Activated naive CD4-positive, alpha-beta T cell treated with anti-CD3 and anti-CD28 coated beads, Interleukin-2, amount 50 U/mL, for 72 hours (primary cell): ENCODE data around the gene FUZ. TPM values are rescaled to one million over a fixed set of nuclear protein-coding genes. Genes with fewer than 3 reads are reported as not detected.

ENCODE experiments used
- ATAC-seq, 2 donors: fragments of 150-1000 bp; cut with Tn5 transposase; 2 replicates each; pipeline ENCODE4 v1.10.0; 2021; ENCODE audit warnings: mild to moderate bottlenecking in 2 of 2, moderate library complexity in 2 of 2
- DNase-seq, 2 donors: peaks; one replicate each; pipeline ENCODE4 v3.0.0; 2021 to 2022; ENCODE audit warnings: low spot score in 2 of 2
- H3K27ac Mint-ChIP-seq, 2 donors: one replicate each; pipeline ENCODE4 v1.8.0; 2022; ENCODE audit warnings: mild to moderate bottlenecking in 2 of 2, mixed read lengths in 2 of 2
- H3K36me3 Mint-ChIP-seq, 2 donors: one replicate each; pipeline ENCODE4 v1.8.0; 2022; ENCODE audit warnings: mixed read lengths in 2 of 2
- H3K9me3 Mint-ChIP-seq, 2 donors: one replicate each; pipeline ENCODE4 v1.8.0; 2022; ENCODE audit warnings: mixed read lengths in 2 of 2
- total RNA-seq, 2 donors: library from RNA; stranded (reverse); gene quantifications; one replicate each; pipeline ENCODE4 v1.2.3, GENCODE V29; 2022

Gene FUZ
- total RNA-seq, 2 donors from 2014 or later = 14.8 to 24.8 TPM

DNA sequence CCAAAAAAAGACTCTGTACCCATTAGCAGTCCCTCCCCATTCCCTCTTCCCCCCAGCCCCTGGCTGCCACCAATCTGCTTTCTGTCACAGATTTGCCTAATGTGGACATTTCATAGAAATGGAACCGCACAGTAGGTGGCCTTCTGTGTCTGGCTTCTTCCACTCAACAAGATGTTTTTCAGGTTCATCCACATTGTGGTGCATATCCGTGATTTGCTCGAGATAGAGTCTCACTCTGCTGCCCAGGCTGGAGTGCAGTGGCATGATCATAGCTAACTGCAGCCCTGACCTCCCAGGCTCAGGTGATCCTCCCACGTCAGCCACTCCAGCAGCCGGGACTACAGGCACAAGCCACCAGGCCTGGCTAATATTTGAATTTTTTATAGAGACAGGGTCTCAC, 25.3 kb downstream of the FUZ start:
- H3K27ac Mint-ChIP-seq = no peak overlapping the region
- DNase-seq (no peak), ATAC-seq (no peak)
- no peaks in the 10 kb centered on the region for H3K9me3 Mint-ChIP-seq
- H3K36me3 Mint-ChIP-seq = peaks cover 14 to 20% of the 10 kb centered on the region in 2 donors

GRCh38 chr19:49786376-49786820, 26.7 kb downstream of the FUZ start:
- peak overlapping the region in 1 of 2 donors; percentile 69 for H3K27ac Mint-ChIP-seq
- ATAC-seq = no peak
- H3K36me3 Mint-ChIP-seq = peaks cover 15 to 20% of the 10 kb centered on the region in 2 donors

DNA sequence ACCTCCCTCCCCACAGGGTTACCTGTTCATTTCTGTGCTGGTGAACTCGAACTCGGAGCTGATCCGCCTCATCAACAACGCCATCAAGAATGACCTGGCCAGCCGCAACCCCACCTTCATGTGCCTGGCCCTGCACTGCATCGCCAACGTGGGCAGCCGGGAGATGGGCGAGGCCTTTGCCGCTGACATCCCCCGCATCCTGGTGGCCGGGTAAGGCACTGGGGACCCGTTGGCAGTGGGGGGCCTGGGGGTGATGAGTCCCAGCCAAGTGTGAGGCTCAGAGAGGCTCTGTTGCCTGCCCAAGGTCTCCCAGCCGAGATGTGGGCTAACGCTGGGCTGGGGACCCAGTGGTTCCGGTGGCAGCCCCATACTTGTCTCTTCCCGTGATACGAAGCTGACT, 30.6 kb downstream of the FUZ start:
- Mint-ChIP-seq H3K9me3 (no peaks in the 10 kb centered on the region), H3K27ac (peak overlapping the region in 1 of 2 donors; percentile 34), H3K36me3 (peaks cover 15 to 16% of the 10 kb centered on the region in 2 donors)
- DNase-seq (no peak), ATAC-seq (no peak)

More at GRCh38 chr19:49786376-49786820, 26.7 kb downstream of the FUZ start:
- DNase-seq = no peak
- no peaks in the 10 kb centered on the region for H3K9me3 Mint-ChIP-seq

- peaks cover 15 to 16% of the 10 kb centered on the region in 2 donors for H3K36me3 Mint-ChIP-seq
- peak overlapping the region in 1 of 2 donors; percentile 87 for H3K27ac Mint-ChIP-seq
- ATAC-seq (no peak), DNase-seq (no peak)
- H3K9me3 Mint-ChIP-seq = no peaks in the 10 kb centered on the region
Observed at GRCh38 chr19:49781394-49781793, 31.7 kb downstream of the FUZ start.

DNA sequence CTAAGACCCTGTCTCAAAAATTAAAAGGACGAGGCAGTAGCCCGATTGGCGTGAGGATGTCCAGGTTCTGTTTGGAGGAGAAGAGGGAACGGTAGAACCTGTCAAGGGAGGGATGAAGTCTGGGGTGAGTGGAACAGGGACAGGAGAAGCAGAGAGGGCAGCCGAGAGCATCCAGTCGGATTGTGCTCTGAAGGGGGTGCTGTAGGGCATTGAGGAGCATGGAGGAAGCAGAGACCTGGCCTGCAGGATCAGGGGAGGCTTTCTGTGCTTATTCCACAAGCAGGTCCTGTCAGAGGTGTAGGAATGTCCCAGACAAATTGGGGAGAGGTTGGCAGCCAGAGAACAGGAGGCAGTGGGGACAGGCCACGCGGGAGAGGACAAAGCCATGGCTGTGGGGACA, 32.2 kb downstream of the FUZ start:
- no peaks in the 10 kb centered on the region for H3K9me3 Mint-ChIP-seq
- H3K27ac Mint-ChIP-seq = peak overlapping the region; percentile 58 to 87
- peaks cover 15 to 16% of the 10 kb centered on the region in 2 donors for H3K36me3 Mint-ChIP-seq
- no peak for ATAC-seq
- DNase-seq = no peak

GRCh38 chr19:49779731-49780555, 33.1 kb downstream of the FUZ start:
- H3K9me3 Mint-ChIP-seq = no peaks in the 10 kb centered on the region
- peaks cover 10 to 11% of the 10 kb centered on the region in 2 donors for H3K36me3 Mint-ChIP-seq
- ATAC-seq (no peak), DNase-seq (no peak)
- H3K27ac Mint-ChIP-seq = peak overlapping the region; percentile 58 to 87

- H3K27ac Mint-ChIP-seq = peak overlapping the region in 1 of 2 donors; percentile 89
- H3K9me3 Mint-ChIP-seq = no peaks in the 10 kb centered on the region
- H3K36me3 Mint-ChIP-seq = no peaks in the 10 kb centered on the region
- DNase-seq (no peak), ATAC-seq (no peak)
Observed at GRCh38 chr19:49776371-49776764, 36.7 kb downstream of the FUZ start.

DNA sequence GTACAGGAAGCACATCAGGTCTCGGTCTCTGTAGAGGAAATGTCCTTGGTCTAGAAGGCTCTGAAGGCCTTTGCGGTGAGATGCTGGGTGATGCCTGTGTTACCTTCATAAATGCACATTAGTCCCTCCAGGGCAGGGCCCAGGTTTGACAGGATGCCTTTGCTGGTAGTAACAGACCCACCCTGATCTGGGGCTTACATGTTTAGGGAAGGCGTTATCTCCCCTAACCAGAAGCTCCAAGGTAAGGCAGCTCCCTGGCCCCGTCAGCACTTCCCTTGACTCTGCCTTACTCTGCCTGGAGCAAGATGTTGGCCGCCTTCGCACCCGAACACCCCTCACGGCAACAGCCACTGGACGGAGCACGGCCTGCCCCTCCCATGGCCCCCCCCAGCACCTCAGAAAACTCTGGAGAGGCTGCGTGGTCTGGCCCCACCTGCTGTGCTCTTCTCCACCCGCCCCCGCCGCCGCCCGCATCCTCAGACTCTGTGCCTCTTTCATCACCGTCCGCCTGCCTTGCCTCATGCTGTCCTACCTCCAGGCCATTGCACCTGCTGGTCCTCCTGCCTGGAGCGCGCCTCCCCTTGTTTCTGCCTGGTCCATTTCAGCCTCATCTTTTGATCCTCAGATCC, 37.2 kb downstream of the FUZ start:
- DNase-seq (no peak), ATAC-seq (no peak)
- Mint-ChIP-seq H3K9me3 (no peaks in the 10 kb centered on the region), H3K36me3 (no peaks in the 10 kb centered on the region), H3K27ac (peak overlapping the region in 1 of 2 donors; percentile 89)

DNA sequence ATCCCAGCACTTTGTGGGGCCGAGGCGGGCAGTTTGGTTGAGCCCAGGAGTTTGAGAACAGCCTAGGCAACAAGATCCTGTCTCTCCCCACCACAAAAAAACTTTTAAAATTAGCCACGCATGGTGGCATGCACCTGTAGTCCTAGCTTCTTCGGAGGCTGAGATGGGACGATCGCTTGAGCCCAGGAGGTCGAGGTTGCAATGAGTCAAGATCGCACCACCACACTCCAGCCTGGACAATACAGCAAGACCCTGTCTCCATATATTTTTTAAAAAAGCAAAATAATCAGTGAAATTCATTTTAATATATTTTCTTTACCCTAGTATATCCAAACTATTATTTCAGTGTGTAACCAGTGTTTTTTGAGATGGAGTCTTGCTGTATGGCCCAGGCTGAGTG, 38.1 kb downstream of the FUZ start:
- Mint-ChIP-seq H3K36me3 (no peaks in the 10 kb centered on the region), H3K27ac (no peak overlapping the region), H3K9me3 (no peaks in the 10 kb centered on the region)
- ATAC-seq = no peak
- DNase-seq = no peak

GRCh38 chr19:49773663-49774350, 39.3 kb downstream of the FUZ start:
- no peak for DNase-seq
- no peak for ATAC-seq
- Mint-ChIP-seq H3K9me3 (no peaks in the 10 kb centered on the region), H3K36me3 (no peaks in the 10 kb centered on the region), H3K27ac (no peak overlapping the region)

DNA sequence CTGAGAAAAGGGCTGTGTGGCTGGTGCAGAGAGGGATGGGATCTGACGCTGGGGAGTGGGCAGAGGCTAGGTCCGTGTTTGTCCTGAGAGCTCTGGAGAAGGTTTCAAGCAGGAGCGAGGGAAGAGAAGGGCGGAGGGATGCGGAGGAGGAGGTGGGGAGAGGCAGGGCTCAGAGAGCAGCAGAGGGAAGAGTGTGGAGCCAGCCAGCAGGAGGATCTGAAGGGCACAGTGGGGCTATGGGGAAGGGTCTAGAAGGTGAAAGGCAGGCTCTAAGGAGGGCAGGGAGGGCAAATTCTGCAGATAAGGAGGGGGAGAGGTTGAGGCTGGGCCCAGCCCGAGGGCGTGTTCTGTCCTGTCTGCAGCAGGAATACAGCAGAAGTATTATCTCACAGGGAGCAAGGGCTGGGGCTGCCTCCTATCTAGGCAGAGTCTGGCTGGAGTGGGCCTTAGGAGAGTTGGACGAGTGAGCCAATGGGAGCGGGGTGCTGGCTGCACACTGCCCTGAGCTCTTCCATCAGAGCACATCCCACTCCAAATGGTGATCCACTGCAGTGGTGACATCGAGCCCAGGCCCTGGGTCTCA, 40.2 kb downstream of the FUZ start:
- no peak for ATAC-seq
- Mint-ChIP-seq H3K27ac (peak overlapping the region in 1 of 2 donors; percentile 39), H3K36me3 (no peaks in the 10 kb centered on the region), H3K9me3 (no peaks in the 10 kb centered on the region)
- no peak for DNase-seq

- no peak overlapping the region for H3K27ac Mint-ChIP-seq
- no peak for DNase-seq
- H3K36me3 Mint-ChIP-seq = peaks cover 0 to 5% of the 10 kb centered on the region in 2 donors
- no peaks in the 10 kb centered on the region for H3K9me3 Mint-ChIP-seq
- no peak for ATAC-seq
Observed at GRCh38 chr19:49771674-49772139, 41.4 kb downstream of the FUZ start.

- Mint-ChIP-seq H3K9me3 (no peaks in the 10 kb centered on the region), H3K27ac (no peak overlapping the region), H3K36me3 (peaks cover 0 to 5% of the 10 kb centered on the region in 2 donors)
- DNase-seq (no peak), ATAC-seq (no peak)
Observed at GRCh38 chr19:49770529-49770928, 42.6 kb downstream of the FUZ start.

DNA sequence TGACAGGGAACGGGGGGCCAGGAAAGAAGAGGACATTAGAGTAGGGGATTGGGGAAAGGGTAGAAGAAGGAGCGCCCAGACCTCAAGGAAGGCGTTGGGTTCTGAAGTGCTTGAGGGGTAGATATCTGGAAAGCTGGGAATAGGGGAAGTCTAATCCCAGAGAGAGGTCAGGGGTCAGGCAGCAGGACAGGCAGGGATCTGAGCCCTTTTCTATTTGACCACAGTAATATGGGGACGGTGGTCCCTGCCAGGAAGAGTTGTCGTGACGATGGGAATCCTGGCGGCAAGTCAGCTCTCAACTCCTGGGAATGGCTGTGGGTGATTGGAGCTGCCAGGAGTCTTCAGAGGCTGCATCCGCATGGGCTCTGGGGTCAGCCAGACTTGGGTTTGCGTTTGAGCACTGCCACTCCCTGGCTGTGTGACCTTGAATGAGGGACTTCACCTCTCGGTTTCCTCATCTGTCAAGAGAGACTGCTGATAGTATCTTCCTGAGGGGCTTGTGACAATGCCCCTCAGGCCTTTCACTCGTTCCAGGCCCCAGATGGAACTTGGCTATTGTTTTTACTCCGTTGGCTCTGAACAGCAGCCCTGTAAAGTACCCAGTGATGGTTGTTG, 45.0 kb downstream of the FUZ start:
- peaks cover 0 to 5% of the 10 kb centered on the region in 2 donors for H3K36me3 Mint-ChIP-seq
- peak overlapping the region; percentile 94 to 96 for H3K27ac Mint-ChIP-seq
- ATAC-seq = no peak
- no peaks in the 10 kb centered on the region for H3K9me3 Mint-ChIP-seq
- no peak for DNase-seq

DNA sequence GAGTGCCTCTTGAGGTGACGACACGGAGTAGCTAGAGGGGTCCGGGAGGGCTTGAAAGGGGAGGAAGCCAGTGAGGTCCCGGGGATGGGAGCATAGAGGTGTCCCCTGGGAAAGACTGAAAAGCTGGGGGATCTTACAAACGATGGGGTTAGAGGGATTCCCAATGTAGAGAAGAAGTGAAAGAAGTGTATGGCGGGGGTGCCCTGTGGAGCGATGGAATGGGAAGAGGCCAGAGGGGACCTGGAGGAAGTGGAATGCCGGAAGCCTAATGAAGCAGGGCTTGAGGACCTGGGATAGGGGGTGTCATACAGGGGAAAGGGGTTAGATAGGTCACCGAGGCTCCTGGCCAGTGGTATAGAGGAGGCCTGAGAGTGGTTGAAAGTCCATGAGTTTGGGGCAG, 45.7 kb downstream of the FUZ start:
- DNase-seq (no peak), ATAC-seq (no peak)
- Mint-ChIP-seq H3K36me3 (peaks cover 0 to 5% of the 10 kb centered on the region in 2 donors), H3K9me3 (no peaks in the 10 kb centered on the region), H3K27ac (peak overlapping the region; percentile 94 to 96)

DNA sequence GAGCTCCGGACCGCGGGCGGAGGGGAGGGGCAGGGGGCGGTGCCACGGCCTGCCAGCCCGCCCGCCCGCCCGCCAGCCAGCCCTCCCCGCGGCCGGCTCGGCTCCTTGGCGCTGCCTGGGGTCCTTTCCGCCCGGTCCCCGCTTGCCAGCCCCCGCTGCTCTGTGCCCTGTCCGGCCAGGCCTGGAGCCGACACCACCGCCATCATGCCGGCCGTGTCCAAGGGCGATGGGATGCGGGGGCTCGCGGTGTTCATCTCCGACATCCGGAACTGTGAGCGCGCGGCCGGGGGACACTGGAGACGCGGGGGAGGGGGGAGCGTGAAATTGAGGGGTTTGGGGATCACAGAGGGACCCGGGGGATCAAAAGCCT, 46.2 kb downstream of the FUZ start, which contains the start of gene AP2A1:
Gene AP2A1, plus strand, starts transcription at position 72 of the 370 bp plus-strand sequence. Its CDS starts 133 bp downstream, at position 205.
- peaks cover 0 to 5% of the 10 kb centered on the region in 2 donors for H3K36me3 Mint-ChIP-seq
- peak within 1 kb of the TSS; percentile 94 to 96 for H3K27ac Mint-ChIP-seq
- no peak for ATAC-seq
- DNase-seq = no peak
- no peaks in the 10 kb centered on the region for H3K9me3 Mint-ChIP-seq
